DMS 273 treated with DMSO at 0.1 percent for 48 hours (cell line): Measurements from ENCODE around the gene REPS1.
"Not testable (repeated sequence)": the region's sequence is repeated elsewhere in the genome, so short reads cannot be mapped to it uniquely, and the experiment has no call there.

ENCODE experiments used
- DNase-seq: peaks from one replicate; lab custom pipeline; 2025; lab: John Stamatoyannopoulos, UW

Gene REPS1

GRCh38 chr6:138970159-138970558 is 17.9 kb downstream of the REPS1 start:
- no peak for DNase-seq

GRCh38 chr6:138966870-138967269 is 21.2 kb downstream of the REPS1 start:
- no peak for DNase-seq

- no peak for DNase-seq
Observed at GRCh38 chr6:138965971-138966370, 22.1 kb downstream of the REPS1 start.

- DNase-seq: no peak
Observed at GRCh38 chr6:138965291-138965874, 22.7 kb downstream of the REPS1 start.

- DNase-seq: no peak
Observed at GRCh38 chr6:138964012-138964411, 24.0 kb downstream of the REPS1 start.

GRCh38 chr6:138963531-138963930 is 24.5 kb downstream of the REPS1 start:
- DNase-seq: no peak

GRCh38 chr6:138963119-138963518 is 24.9 kb downstream of the REPS1 start:
- DNase-seq: no peak

- DNase-seq: no peak
Observed at GRCh38 chr6:138959521-138959920, 28.5 kb downstream of the REPS1 start.

GRCh38 chr6:138958595-138958994 is 29.5 kb downstream of the REPS1 start:
- DNase-seq: no peak

- no peak for DNase-seq
Observed at GRCh38 chr6:138957903-138958302, 30.1 kb downstream of the REPS1 start.

- no peak for DNase-seq
Observed at GRCh38 chr6:138957484-138957883, 30.6 kb downstream of the REPS1 start.

- no peak for DNase-seq
Observed at GRCh38 chr6:138956244-138956924, 31.7 kb downstream of the REPS1 start.

- no peak for DNase-seq
Observed at GRCh38 chr6:138955262-138955661, 32.8 kb downstream of the REPS1 start.

- DNase-seq: no peak
Observed at GRCh38 chr6:138953451-138953850, 34.6 kb downstream of the REPS1 start.

GRCh38 chr6:138948546-138949179 is 39.4 kb downstream of the REPS1 start:
- DNase-seq: no peak

GRCh38 chr6:138948004-138948403 is 40.0 kb downstream of the REPS1 start:
- DNase-seq: no peak

- no peak for DNase-seq
Observed at GRCh38 chr6:138945354-138945753, 42.7 kb downstream of the REPS1 start.

GRCh38 chr6:138944412-138944811 is 43.6 kb downstream of the REPS1 start:
- DNase-seq: no peak

- no peak for DNase-seq
Observed at GRCh38 chr6:138943089-138943625, 44.9 kb downstream of the REPS1 start.

GRCh38 chr6:138936873-138937272 is 51.2 kb downstream of the REPS1 start:
- not testable (repeated sequence) for DNase-seq

- no peak for DNase-seq
Observed at GRCh38 chr6:138931660-138932059, 56.4 kb downstream of the REPS1 start.

GRCh38 chr6:138926579-138926978 is 61.5 kb downstream of the REPS1 start:
- no peak for DNase-seq

GRCh38 chr6:138925806-138926205 is 62.2 kb downstream of the REPS1 start:
- DNase-seq: no peak
